ENCODE results near the gene UBE2G1. TPM values are rescaled to one million over a fixed set of nuclear protein-coding genes. Genes with fewer than 3 reads are reported as not detected.

UBE2G1 gene
- total RNA-seq, 1 experiment from 2014 or later = 80.6 TPM

DNA sequence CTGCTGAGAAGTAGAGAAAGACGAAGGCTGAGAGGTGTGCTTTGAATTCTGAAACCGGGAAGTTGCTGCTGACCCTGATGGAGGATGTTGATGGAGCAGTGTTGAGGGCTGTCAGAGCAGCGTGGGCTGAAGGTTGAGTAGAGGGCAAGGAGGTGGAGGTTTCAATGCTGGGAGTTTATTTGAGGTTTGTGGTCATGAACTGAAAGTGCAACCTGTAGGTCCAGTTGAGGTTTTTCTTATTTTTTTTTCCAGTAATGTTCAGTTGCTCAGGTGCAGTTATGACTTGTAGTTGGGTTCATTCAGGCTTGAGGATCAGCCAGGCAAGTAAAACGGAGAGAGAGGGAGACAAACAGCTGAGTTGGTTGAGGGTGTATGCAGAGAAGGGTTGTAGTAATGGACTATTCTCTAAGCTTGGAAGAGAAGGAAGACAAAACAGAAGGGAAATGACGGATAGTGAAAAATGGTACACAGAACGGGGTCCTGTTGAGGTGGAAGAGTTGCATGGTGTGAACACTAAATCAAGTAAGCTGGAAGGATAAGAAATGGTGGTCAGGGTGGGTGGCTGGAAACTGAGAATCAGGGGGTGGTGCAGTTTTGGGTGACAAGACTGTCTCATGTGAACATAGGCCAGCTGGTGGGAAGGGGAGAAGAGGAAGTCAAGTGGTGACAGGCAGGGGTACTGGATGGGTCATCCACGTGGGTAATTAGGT is 8.7 kb upstream of the UBE2G1 start:
- Histone ChIP-seq H3K79me2 (ENCODE audit: insufficient read depth, low read length) (no peaks in the 10 kb centered on the region), H2AFZ (ENCODE audit: low read depth, low read length, poor library complexity, severe bottlenecking) (no peak overlapping the region), H4K20me1 (ENCODE audit: insufficient read depth) (no peaks in the 10 kb centered on the region), H3K27me3 (ENCODE audit: insufficient read depth, low read length) (no peaks in the 10 kb centered on the region), H3K9me2 (ENCODE audit: insufficient read depth) (no peaks in the 10 kb centered on the region), H3K9ac (ENCODE audit: low read length) (no peak overlapping the region), H3K9me3 (ENCODE audit: control insufficient read depth in 1 of 2, insufficient read depth in 1 of 2, low read depth in 1 of 2, low read length in 2 of 2) (no peaks in the 10 kb centered on the region), H3K36me3 (ENCODE audit: control insufficient read depth in 1 of 2, insufficient read depth in 2 of 2, low read length in 2 of 2) (no peaks in the 10 kb centered on the region), H3K4me1 (ENCODE audit: control insufficient read depth in 1 of 2, insufficient read depth in 2 of 2, low read length in 2 of 2) (no peaks in the 10 kb centered on the region), H3K4me2 (ENCODE audit: low read length) (no peak overlapping the region), H3K27ac (ENCODE audit: low read depth, low read length) (no peak overlapping the region), H3K4me3 (replicated peaks in 1 of 2; ENCODE audit: low read depth in 1 of 2, low read length in 2 of 2) (no peak overlapping the region)
- ChIA-PET POLR2A (no interaction called here), CTCF (no interaction called here), RAD21 (ENCODE audit: low non-redundant PET in 1 of 2, low total read pairs in 2 of 2, uncharacterized antibody in 2 of 2, unreplicated experiment in 2 of 2) (no interaction called here)
- DNase-seq (ENCODE audit: low read depth, low spot score) = no peak
- intact Hi-C loops (cut with micrococcal nuclease) = no loop called here
- ATAC-seq = no peak
- TF ChIP-seq, protein P1, sequence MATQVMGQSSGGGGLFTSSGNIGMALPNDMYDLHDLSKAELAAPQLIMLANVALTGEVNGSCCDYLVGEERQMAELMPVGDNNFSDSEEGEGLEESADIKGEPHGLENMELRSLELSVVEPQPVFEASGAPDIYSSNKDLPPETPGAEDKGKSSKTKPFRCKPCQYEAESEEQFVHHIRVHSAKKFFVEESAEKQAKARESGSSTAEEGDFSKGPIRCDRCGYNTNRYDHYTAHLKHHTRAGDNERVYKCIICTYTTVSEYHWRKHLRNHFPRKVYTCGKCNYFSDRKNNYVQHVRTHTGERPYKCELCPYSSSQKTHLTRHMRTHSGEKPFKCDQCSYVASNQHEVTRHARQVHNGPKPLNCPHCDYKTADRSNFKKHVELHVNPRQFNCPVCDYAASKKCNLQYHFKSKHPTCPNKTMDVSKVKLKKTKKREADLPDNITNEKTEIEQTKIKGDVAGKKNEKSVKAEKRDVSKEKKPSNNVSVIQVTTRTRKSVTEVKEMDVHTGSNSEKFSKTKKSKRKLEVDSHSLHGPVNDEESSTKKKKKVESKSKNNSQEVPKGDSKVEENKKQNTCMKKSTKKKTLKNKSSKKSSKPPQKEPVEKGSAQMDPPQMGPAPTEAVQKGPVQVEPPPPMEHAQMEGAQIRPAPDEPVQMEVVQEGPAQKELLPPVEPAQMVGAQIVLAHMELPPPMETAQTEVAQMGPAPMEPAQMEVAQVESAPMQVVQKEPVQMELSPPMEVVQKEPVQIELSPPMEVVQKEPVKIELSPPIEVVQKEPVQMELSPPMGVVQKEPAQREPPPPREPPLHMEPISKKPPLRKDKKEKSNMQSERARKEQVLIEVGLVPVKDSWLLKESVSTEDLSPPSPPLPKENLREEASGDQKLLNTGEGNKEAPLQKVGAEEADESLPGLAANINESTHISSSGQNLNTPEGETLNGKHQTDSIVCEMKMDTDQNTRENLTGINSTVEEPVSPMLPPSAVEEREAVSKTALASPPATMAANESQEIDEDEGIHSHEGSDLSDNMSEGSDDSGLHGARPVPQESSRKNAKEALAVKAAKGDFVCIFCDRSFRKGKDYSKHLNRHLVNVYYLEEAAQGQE (IDR thresholded peaks at IDR 0.05; ENCODE audit: low read depth) = no peak
- TF ChIP-seq ZFX (IDR thresholded peaks at IDR 0.05) (no peak), SRF (IDR thresholded peaks at IDR 0.05; ENCODE audit: low read depth) (no peak), ELF1 (IDR thresholded peaks at IDR 0.05; ENCODE audit: borderline replicate concordance, low read depth) (no peak), SP1 (IDR thresholded peaks at IDR 0.05; ENCODE audit: low read depth) (no peak), CEBPB (IDR thresholded peaks at IDR 0.05; ENCODE audit: low read depth) (no peak), ZNF274 (IDR thresholded peaks at IDR 0.05; ENCODE audit: low read depth, low read length) (no peak), POLR2A (IDR thresholded peaks at IDR 0.05; ENCODE audit: borderline replicate concordance, extremely low read depth, insufficient read depth, insufficient read length) (no peak), RAD21 (IDR thresholded peaks at IDR 0.05; ENCODE audit: low read depth) (no peak)
- BruUV-seq (replicated peaks) = no TSS peak

All from HCT116 (cell line).